HEK293 (cell line): ENCODE measurements around the gene ARHGEF11.
A peak's percentile ranks its signal among the peaks of the same experiment; 100 is the strongest.

ENCODE experiments used
- CTCF ChIA-PET: fragments of 350-600 bp; formaldehyde crosslinking; extraction: SDS; loops from one replicate; lab custom pipeline; 2021; ENCODE audit warnings: antibody characterized with exemption; lab: Yijun Ruan, JAX
- POLR2A ChIA-PET: fragments of 300-600 bp; formaldehyde crosslinking; extraction: SDS; loops from one replicate; lab custom pipeline; 2020; ENCODE audit warnings: antibody characterized with exemption, inconsistent platforms; lab: Yijun Ruan, JAX
- H3K27ac ChIP-seq: fragments of 200-500 bp; sonication (Bioruptor generic); 2 replicates; pipeline ENCODE4 v1.5.1; 2014; ENCODE audit warnings: low read depth, low read length, control low read depth, inconsistent platforms; ENCODE audit errors: extremely low read depth
- H3K36me3 ChIP-seq, 2 experiments: fragments of 200-500 bp in 1 of 2; sonication (Bioruptor generic) in 1 of 2; 1 replicate in 1 of 2; 2 replicates in 1 of 2; pipeline ENCODE4 v1.5.1; 2014 to 2017; ENCODE audit warnings: inconsistent platforms in 2 of 2, low read length in 2 of 2; ENCODE audit not compliant: control insufficient read depth in 2 of 2, insufficient read depth in 1 of 2
- H3K4me1 ChIP-seq: fragments of 200-500 bp; sonication (Bioruptor generic); 2 replicates; pipeline ENCODE4 v1.5.1; 2014; ENCODE audit warnings: mild to moderate bottlenecking, low read length, inconsistent platforms; ENCODE audit not compliant: control insufficient read depth, insufficient read depth
- H3K4me3 ChIP-seq: 2 replicates; pipeline ENCODE4 v1.5.1; 2011; ENCODE audit warnings: low read depth, mild to moderate bottlenecking, control low read depth, low read length, moderate library complexity
- H3K9me3 ChIP-seq: fragments of 200-500 bp; sonication (Bioruptor generic); 2 replicates; pipeline ENCODE4 v1.5.1; 2014; ENCODE audit warnings: low read depth, low read length, inconsistent platforms; ENCODE audit not compliant: control insufficient read depth, insufficient read depth
- MYNN ChIP-seq: fragments of 450-650 bp; formaldehyde crosslinking; IDR thresholded peaks from 2 replicates; pipeline ENCODE4 v1.5.1; 2016; ENCODE audit warnings: missing biosample characterization, missing genetic modification characterization, borderline replicate concordance
- ZBTB7A ChIP-seq: fragments of 450-650 bp; formaldehyde crosslinking; IDR thresholded peaks from 2 replicates; pipeline ENCODE4 v1.5.1; 2016; ENCODE audit warnings: low read depth, missing biosample characterization, missing genetic modification characterization
- ZFP41 ChIP-seq: fragments of 450-650 bp; formaldehyde crosslinking; IDR thresholded peaks from 2 replicates; pipeline ENCODE4 v1.5.1; 2016; ENCODE audit warnings: missing biosample characterization, missing genetic modification characterization, borderline replicate concordance
- ZNF132 ChIP-seq: fragments of 450-650 bp; formaldehyde crosslinking; IDR thresholded peaks from 2 replicates; pipeline ENCODE4 v1.5.1; 2017; ENCODE audit warnings: missing biosample characterization, missing genetic modification characterization, borderline replicate concordance
- ZNF214 ChIP-seq: fragments of 450-650 bp; formaldehyde crosslinking; IDR thresholded peaks from 2 replicates; pipeline ENCODE4 v1.5.1; 2017; ENCODE audit warnings: missing biosample characterization, mild to moderate bottlenecking, missing genetic modification characterization, borderline replicate concordance
- ZNF221 ChIP-seq: fragments of 450-650 bp; formaldehyde crosslinking; IDR thresholded peaks from 2 replicates; pipeline ENCODE4 v1.5.1; 2017; ENCODE audit warnings: missing biosample characterization, missing genetic modification characterization, borderline replicate concordance
- ZNF223 ChIP-seq: fragments of 450-650 bp; formaldehyde crosslinking; IDR thresholded peaks from 2 replicates; pipeline ENCODE4 v1.5.1; 2016; ENCODE audit warnings: missing biosample characterization, missing genetic modification characterization
- ZNF274 ChIP-seq, 2 experiments: fragments of 200-500 bp in 1 of 2; fragments of 450-650 bp in 1 of 2; sonication (Bioruptor generic) in 1 of 2; formaldehyde crosslinking in 1 of 2; IDR thresholded peaks; 2 replicates each; pipeline versions ENCODE4 v1.5.1 to v1.6.1; 2014 to 2016; ENCODE audit warnings: borderline replicate concordance in 1 of 2, inconsistent platforms in 1 of 2, low read length in 1 of 2, missing biosample characterization in 1 of 2, missing genetic modification characterization in 1 of 2
- ZNF366 ChIP-seq: fragments of 450-650 bp; formaldehyde crosslinking; conservative IDR thresholded peaks from 2 replicates; pipeline ENCODE4 v1.5.1; 2016; ENCODE audit warnings: missing biosample characterization, missing genetic modification characterization
- ZNF510 ChIP-seq: fragments of 450-650 bp; formaldehyde crosslinking; IDR thresholded peaks from 2 replicates; pipeline ENCODE4 v1.5.1; 2018; ENCODE audit warnings: mild to moderate bottlenecking, missing genetic modification characterization, missing biosample characterization; ENCODE audit not compliant: insufficient replicate concordance
- ZNF513 ChIP-seq: fragments of 450-650 bp; IDR thresholded peaks from 2 replicates; pipeline ENCODE4 v1.5.1; 2018; ENCODE audit warnings: missing biosample characterization, missing genetic modification characterization
- ZNF529 ChIP-seq: fragments of 450-650 bp; formaldehyde crosslinking; IDR thresholded peaks from 2 replicates; pipeline ENCODE4 v1.5.1; 2017; ENCODE audit warnings: missing genetic modification characterization, missing biosample characterization; ENCODE audit not compliant: insufficient replicate concordance
- ZNF555 ChIP-seq: fragments of 450-650 bp; formaldehyde crosslinking; conservative IDR thresholded peaks from 2 replicates; pipeline ENCODE4 v1.5.1; 2017; ENCODE audit warnings: missing biosample characterization, mild to moderate bottlenecking, missing genetic modification characterization, inconsistent platforms
- ZNF558 ChIP-seq: fragments of 450-650 bp; formaldehyde crosslinking; IDR thresholded peaks from 2 replicates; pipeline ENCODE4 v1.5.1; 2016; ENCODE audit warnings: missing biosample characterization, missing genetic modification characterization
- ZNF629 ChIP-seq: fragments of 450-650 bp; formaldehyde crosslinking; IDR thresholded peaks from 2 replicates; pipeline ENCODE4 v1.5.1; 2017; ENCODE audit warnings: missing biosample characterization, missing genetic modification characterization
- ZNF654 ChIP-seq: fragments of 450-650 bp; formaldehyde crosslinking; IDR thresholded peaks from 2 replicates; pipeline ENCODE4 v1.5.1; 2016; ENCODE audit warnings: low read depth, missing biosample characterization, missing genetic modification characterization
- TF ChIP-seq, protein P1 (sequence below): fragments of 450-650 bp; formaldehyde crosslinking; IDR thresholded peaks from 2 replicates; pipeline ENCODE4 v1.5.1; 2016; ENCODE audit warnings: missing biosample characterization, missing genetic modification characterization
- TF ChIP-seq, protein P2 (sequence below): fragments of 450-650 bp; formaldehyde crosslinking; IDR thresholded peaks from 2 replicates; pipeline ENCODE4 v1.5.1; 2016; ENCODE audit warnings: missing biosample characterization, missing genetic modification characterization
- TF ChIP-seq, protein P3 (sequence below): fragments of 450-650 bp; formaldehyde crosslinking; IDR thresholded peaks from 2 replicates; pipeline ENCODE4 v1.5.1; 2016; ENCODE audit warnings: missing biosample characterization, missing genetic modification characterization

Gene ARHGEF11

DNA sequence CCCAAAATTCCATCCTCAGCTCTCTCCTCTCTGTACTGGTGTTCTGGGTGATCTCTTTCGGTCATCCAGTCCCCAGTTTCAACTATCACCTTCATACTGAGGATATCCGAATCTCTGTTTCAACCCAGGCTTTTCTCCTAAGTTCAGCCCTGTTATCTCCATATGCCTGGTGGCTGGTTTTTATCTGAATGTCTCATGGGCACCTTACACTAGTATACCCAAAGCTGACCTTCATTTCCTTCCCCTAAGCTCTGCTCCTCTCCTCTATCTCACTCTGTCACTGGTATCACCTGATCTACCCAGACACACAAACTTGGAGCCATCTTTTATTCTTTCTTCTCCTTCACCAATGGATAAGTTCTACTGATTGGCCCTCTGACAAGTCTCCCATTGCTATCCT is 72.1 kb downstream of the ARHGEF11 start:
- Histone ChIP-seq H3K4me3 (no peak overlapping the region), H3K4me1 (no peaks in the 10 kb centered on the region), H3K9me3 (no peaks in the 10 kb centered on the region)
- TF ChIP-seq ZBTB7A (tag by site-specific recombination): no peak
- TF ChIP-seq ZFP41: no peak
- TF ChIP-seq, protein P1, sequence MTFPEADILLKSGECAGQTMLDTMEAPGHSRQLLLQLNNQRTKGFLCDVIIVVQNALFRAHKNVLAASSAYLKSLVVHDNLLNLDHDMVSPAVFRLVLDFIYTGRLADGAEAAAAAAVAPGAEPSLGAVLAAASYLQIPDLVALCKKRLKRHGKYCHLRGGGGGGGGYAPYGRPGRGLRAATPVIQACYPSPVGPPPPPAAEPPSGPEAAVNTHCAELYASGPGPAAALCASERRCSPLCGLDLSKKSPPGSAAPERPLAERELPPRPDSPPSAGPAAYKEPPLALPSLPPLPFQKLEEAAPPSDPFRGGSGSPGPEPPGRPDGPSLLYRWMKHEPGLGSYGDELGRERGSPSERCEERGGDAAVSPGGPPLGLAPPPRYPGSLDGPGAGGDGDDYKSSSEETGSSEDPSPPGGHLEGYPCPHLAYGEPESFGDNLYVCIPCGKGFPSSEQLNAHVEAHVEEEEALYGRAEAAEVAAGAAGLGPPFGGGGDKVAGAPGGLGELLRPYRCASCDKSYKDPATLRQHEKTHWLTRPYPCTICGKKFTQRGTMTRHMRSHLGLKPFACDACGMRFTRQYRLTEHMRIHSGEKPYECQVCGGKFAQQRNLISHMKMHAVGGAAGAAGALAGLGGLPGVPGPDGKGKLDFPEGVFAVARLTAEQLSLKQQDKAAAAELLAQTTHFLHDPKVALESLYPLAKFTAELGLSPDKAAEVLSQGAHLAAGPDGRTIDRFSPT: no peak
- TF ChIP-seq ZNF558 (tag by site-specific recombination): no peak
- no peak for TF ChIP-seq ZNF132
- TF ChIP-seq ZNF274 (IDR thresholded peaks at IDR 0.05; ENCODE audit: low read length): no peak
- no peak for TF ChIP-seq ZNF274 (tag by site-specific recombination; IDR thresholded peaks at IDR 0.05; ENCODE audit: borderline replicate concordance)
- TF ChIP-seq ZNF221 (tag by site-specific recombination): no peak
- TF ChIP-seq, all 188 proteins: peak for 0
- no peak overlapping the region for H3K27ac ChIP-seq
- POLR2A ChIA-PET: no interaction called here
- H3K36me3 ChIP-seq: peaks cover 22 to 93% of the 10 kb centered on the region in 2 experiments
- CTCF ChIA-PET: no interaction called here

- POLR2A ChIA-PET: no interaction called here
- peaks cover 0 to 84% of the 10 kb centered on the region in 2 experiments for H3K36me3 ChIP-seq
Observed at GRCh38 chr1:156970017-156970416, 75.5 kb downstream of the ARHGEF11 start.

DNA sequence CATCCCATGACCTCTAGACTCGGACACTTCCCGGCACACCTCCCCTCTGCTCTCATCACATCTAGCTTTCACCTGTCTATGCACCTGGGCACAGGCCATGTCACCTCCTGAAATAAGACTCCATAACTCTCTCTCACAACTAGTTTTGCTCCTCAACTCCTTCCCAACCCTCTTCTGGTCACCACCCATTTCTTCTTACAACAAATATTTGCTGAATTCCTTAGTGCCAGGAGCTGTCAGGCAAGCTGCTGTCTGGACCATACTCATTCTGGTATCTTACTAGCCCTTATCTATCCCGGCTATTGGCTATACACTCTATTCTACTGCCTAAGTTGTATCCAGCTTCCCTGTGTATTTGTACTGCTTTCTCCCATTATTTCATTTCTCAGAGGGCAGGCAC is 76.0 kb downstream of the ARHGEF11 start:
- no peak overlapping the region for H3K27ac ChIP-seq
- no peak overlapping the region for H3K4me3 ChIP-seq
- ChIA-PET POLR2A (no interaction called here), CTCF (interaction anchor here (0.6 to 1.7 kb wide), 6 partner anchors 9 to 185 kb away, joined by 3 to 6 read pairs (median 3); no protein-coding TSS in a partner anchor)
- H3K36me3 ChIP-seq: peaks cover 0 to 79% of the 10 kb centered on the region in 2 experiments
- H3K9me3 ChIP-seq: no peaks in the 10 kb centered on the region
- TF ChIP-seq ZNF555: no peak
- no peak for TF ChIP-seq ZNF529 (tag by site-specific recombination)
- TF ChIP-seq ZNF629: no peak
- TF ChIP-seq ZNF510 (tag by site-specific recombination): no peak
- no peak for TF ChIP-seq ZNF513
- TF ChIP-seq, protein P2, sequence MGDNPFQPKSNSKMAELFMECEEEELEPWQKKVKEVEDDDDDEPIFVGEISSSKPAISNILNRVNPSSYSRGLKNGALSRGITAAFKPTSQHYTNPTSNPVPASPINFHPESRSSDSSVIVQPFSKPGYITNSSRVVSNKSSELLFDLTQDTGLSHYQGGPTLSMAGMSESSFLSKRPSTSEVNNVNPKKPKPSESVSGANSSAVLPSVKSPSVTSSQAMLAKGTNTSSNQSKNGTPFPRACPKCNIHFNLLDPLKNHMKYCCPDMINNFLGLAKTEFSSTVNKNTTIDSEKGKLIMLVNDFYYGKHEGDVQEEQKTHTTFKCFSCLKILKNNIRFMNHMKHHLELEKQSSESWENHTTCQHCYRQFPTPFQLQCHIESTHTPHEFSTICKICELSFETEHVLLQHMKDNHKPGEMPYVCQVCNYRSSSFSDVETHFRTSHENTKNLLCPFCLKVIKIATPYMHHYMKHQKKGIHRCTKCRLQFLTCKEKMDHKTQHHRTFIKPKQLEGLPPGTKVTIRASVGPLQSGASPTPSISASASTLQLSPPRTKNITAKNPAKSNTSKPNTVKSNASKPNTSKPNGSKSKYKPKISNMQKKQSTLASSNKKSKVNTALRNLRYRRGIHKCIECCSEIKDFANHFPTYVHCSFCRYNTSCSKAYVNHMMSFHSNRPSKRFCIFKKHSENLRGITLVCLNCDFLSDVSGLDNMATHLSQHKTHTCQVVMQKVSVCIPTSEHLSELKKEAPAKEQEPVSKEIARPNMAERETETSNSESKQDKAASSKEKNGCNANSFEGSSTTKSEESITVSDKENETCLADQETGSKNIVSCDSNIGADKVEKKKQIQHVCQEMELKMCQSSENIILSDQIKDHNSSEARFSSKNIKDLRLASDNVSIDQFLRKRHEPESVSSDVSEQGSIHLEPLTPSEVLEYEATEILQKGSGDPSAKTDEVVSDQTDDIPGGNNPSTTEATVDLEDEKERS (tag by site-specific recombination): no peak
- no peak for TF ChIP-seq ZNF223 (tag by site-specific recombination)
- TF ChIP-seq, protein P3, sequence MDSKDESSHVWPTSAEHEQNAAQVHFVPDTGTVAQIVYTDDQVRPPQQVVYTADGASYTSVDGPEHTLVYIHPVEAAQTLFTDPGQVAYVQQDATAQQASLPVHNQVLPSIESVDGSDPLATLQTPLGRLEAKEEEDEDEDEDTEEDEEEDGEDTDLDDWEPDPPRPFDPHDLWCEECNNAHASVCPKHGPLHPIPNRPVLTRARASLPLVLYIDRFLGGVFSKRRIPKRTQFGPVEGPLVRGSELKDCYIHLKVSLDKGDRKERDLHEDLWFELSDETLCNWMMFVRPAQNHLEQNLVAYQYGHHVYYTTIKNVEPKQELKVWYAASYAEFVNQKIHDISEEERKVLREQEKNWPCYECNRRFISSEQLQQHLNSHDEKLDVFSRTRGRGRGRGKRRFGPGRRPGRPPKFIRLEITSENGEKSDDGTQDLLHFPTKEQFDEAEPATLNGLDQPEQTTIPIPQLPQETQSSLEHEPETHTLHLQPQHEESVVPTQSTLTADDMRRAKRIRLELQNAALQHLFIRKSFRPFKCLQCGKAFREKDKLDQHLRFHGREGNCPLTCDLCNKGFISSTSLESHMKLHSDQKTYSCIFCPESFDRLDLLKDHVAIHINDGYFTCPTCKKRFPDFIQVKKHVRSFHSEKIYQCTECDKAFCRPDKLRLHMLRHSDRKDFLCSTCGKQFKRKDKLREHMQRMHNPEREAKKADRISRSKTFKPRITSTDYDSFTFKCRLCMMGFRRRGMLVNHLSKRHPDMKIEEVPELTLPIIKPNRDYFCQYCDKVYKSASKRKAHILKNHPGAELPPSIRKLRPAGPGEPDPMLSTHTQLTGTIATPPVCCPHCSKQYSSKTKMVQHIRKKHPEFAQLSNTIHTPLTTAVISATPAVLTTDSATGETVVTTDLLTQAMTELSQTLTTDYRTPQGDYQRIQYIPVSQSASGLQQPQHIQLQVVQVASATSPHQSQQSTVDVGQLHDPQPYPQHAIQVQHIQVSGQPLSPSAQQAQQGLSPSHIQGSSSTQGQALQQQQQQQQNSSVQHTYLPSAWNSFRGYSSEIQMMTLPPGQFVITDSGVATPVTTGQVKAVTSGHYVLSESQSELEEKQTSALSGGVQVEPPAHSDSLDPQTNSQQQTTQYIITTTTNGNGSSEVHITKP (tag by site-specific recombination): no peak
- TF ChIP-seq ZNF654: no peak
- TF ChIP-seq ZNF214 (tag by site-specific recombination): no peak
- TF ChIP-seq MYNN (tag by site-specific recombination): no peak
- no peaks in the 10 kb centered on the region for H3K4me1 ChIP-seq

More at GRCh38 chr1:156970017-156970416, 75.5 kb downstream of the ARHGEF11 start:
- TF ChIP-seq ZNF366 (tag by site-specific recombination): no peak
- 0 out of 2 replicates have a peak, but pooled peaks have one; percentile 6 for TF ChIP-seq ZNF654
- Histone ChIP-seq H3K4me1 (no peaks in the 10 kb centered on the region), H3K4me3 (no peak overlapping the region), H3K9me3 (no peaks in the 10 kb centered on the region), H3K27ac (no peak overlapping the region)
- CTCF ChIA-PET: interaction anchor here (0.5 to 1.4 kb wide), 6 partner anchors 17 to 185 kb away, joined by 3 to 6 read pairs (median 4); no protein-coding TSS in a partner anchor
